GM20000 (cell line): ENCODE data around the gene AMACR.

Source experiments
- DNase-seq: peaks from one replicate; pipeline ENCODE4 v3.0.0; 2012; ENCODE audit warnings: low spot score
- CTCF ChIP-seq: IDR thresholded peaks from 2 replicates; pipeline ENCODE4 v1.5.1; 2012; ENCODE audit warnings: mild to moderate bottlenecking, control low read depth; ENCODE audit errors: extremely low read depth, missing control alignments

Gene AMACR

GRCh38 chr5:33941090-33941489 is 66.8 kb downstream of the AMACR start:
- DNase-seq = no peak
- TF ChIP-seq CTCF = no peak

- DNase-seq = no peak
- TF ChIP-seq CTCF = no peak
Measured at GRCh38 chr5:33939556-33940262, 68.1 kb downstream of the AMACR start.

GRCh38 chr5:33938881-33939280 is 69.0 kb downstream of the AMACR start:
- no peak for TF ChIP-seq CTCF
- DNase-seq = no peak

GRCh38 chr5:33938507-33938796 is 69.4 kb downstream of the AMACR start:
- no peak for TF ChIP-seq CTCF
- no peak for DNase-seq

- no peak for DNase-seq
- TF ChIP-seq CTCF = no peak
Measured at GRCh38 chr5:33937707-33938506, 69.9 kb downstream of the AMACR start.

GRCh38 chr5:33937017-33937706 is 70.7 kb downstream of the AMACR start:
- DNase-seq = no peak
- no peak for TF ChIP-seq CTCF
